ENCODE results near the gene SAC3D1. TPM values are rescaled to one million over a fixed set of nuclear protein-coding genes. Genes with fewer than 3 reads are reported as not detected.
A peak's percentile ranks its signal among the peaks of the same experiment; 100 is the strongest.

The SAC3D1 gene
- total RNA-seq, 1 experiment from 2014 or later: 35.8 TPM

DNA sequence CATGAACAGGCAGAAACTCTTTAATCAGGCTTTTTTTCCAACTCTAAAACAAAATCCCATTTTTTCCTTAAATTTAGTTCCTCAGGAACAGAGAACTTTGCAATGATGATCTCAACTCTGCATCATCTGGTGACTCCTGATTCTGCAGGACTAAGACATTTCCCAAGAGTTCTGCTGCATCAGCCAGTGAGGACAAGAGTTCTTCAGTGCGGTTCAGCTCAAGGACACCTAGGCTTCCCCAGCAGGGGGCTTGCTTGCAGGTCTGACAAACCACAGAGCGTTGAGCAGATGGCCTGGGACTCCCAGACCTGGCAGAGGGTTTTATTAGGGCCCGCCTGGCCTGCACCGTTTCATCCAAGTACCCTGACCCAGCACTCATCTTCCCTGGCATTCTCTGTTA, 36.4 kb downstream of the SAC3D1 start:
- no peak for DNase-seq (ENCODE audit: low read depth in 1 of 2, low spot score in 2 of 2)
- H3K4me1 ChIP-seq (replicated peaks): peaks cover under 1% of the 10 kb centered on the region
- H3K27me3 ChIP-seq (replicated peaks): no peaks in the 10 kb centered on the region
- no peak overlapping the region for H3K4me3 ChIP-seq
- no peaks in the 10 kb centered on the region for H3K9me3 ChIP-seq (replicated peaks)
- H3K36me3 ChIP-seq: peaks cover 69% of the 10 kb centered on the region
- no peak overlapping the region for H3K27ac ChIP-seq

DNA sequence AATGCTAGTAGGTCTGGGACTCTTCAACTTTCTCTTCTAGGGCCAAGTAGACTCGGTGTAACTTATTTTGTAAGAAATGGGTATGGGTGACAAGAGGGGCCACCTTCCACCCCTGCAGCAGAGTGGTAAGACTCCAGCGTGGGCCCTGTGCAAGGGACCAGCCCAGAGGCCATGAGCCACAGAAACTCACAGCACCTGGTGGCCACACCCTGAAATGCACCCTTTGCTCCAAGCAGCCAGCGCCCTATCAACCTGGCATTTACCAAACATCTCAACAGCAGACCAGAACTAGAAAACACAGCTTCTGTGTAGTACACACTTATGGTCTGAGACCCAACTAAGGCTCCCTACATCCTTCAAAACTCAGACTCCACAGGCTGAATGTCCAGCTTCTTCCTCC, 37.1 kb downstream of the SAC3D1 start:
- H3K4me3 ChIP-seq: no peak overlapping the region
- H3K36me3 ChIP-seq: peaks cover 76% of the 10 kb centered on the region
- peaks cover 8% of the 10 kb centered on the region for H3K4me1 ChIP-seq (replicated peaks)
- DNase-seq (ENCODE audit: low read depth in 1 of 2, low spot score in 2 of 2): peak in 1 of 2 experiments; percentile 40
- H3K27me3 ChIP-seq (replicated peaks): no peaks in the 10 kb centered on the region
- no peak overlapping the region for H3K27ac ChIP-seq
- no peaks in the 10 kb centered on the region for H3K9me3 ChIP-seq (replicated peaks)

DNA sequence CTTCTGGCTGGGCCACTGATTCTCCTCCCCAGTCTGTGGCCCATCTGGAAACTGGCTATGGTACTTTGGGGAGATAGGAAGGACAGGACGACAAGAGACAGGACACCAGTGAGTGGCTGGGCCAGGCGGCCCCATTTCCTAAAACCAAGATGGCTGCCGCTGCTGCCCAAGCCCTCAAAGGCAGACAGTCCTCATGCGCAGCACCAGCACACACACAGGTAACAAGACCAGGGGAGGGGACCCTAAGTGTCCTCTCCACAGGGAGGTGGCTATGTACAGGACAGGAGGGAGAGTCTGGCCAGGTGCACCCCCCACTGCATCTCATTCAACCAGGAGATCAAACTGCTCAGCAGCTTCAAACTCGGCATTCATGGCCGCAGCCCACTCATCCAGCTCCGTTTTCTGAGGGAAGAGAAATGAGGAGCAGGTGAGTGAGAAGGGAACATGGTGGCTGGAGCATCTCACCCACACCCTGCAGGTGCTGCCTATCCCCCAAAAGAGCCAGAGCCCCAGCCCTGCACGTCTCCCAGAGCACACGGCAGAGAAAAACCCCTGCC, 37.9 kb downstream of the SAC3D1 start:
- Histone ChIP-seq H3K9me3 (replicated peaks) (no peaks in the 10 kb centered on the region), H3K4me1 (replicated peaks) (peaks cover 9% of the 10 kb centered on the region)
- no peak for DNase-seq (ENCODE audit: low read depth in 1 of 2, low spot score in 2 of 2)

DNA sequence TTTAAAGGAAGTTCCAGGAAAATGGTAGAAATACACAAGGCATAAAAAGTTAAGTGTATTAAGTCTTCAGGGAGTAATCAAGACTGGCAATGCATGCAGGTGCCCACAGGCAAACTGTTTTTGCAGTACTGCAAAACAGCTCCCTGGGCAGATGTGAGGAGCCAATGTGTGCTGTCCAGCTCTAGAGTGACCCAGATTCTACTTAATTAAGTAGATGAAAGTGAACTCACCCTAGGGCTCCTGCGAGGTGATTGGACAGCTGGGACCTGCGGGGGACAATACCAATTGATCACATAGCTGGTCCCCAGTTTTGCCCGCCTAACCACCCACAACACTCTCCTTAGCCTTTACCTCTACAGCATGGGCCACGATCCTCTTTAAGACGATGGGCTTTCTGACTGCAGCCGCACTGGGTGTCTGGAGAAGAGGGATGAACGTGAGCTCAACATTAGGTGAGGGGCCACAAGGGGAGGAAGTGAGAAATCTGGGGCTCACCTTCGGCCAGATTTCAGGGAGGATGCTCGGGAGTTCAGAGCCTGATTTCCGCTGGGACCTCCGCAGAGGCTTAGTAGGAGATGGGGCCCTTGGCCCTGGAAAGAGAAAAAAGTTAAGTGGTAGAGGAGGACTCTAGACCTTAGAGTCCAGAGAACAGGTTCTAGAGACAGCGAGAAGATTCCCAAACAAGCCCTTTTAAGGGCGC, 42.3 kb downstream of the SAC3D1 start:
- Histone ChIP-seq H3K27ac (peak overlapping the region; percentile 80), H3K36me3 (peaks cover 91% of the 10 kb centered on the region), H3K4me3 (peak overlapping the region; percentile 76), H3K27me3 (replicated peaks) (no peaks in the 10 kb centered on the region), H3K9me3 (replicated peaks) (no peaks in the 10 kb centered on the region), H3K4me1 (replicated peaks) (peaks cover 16% of the 10 kb centered on the region)
- peak in 1 of 2 experiments; percentile 27 for DNase-seq (ENCODE audit: low read depth in 1 of 2, low spot score in 2 of 2)

More for the DNA sequence above, 37.9 kb downstream of the SAC3D1 start:
- H3K4me3 ChIP-seq: no peak overlapping the region
- H3K36me3 ChIP-seq: peaks cover 83% of the 10 kb centered on the region
- H3K27ac ChIP-seq: no peak overlapping the region
- H3K27me3 ChIP-seq (replicated peaks): no peaks in the 10 kb centered on the region

DNA sequence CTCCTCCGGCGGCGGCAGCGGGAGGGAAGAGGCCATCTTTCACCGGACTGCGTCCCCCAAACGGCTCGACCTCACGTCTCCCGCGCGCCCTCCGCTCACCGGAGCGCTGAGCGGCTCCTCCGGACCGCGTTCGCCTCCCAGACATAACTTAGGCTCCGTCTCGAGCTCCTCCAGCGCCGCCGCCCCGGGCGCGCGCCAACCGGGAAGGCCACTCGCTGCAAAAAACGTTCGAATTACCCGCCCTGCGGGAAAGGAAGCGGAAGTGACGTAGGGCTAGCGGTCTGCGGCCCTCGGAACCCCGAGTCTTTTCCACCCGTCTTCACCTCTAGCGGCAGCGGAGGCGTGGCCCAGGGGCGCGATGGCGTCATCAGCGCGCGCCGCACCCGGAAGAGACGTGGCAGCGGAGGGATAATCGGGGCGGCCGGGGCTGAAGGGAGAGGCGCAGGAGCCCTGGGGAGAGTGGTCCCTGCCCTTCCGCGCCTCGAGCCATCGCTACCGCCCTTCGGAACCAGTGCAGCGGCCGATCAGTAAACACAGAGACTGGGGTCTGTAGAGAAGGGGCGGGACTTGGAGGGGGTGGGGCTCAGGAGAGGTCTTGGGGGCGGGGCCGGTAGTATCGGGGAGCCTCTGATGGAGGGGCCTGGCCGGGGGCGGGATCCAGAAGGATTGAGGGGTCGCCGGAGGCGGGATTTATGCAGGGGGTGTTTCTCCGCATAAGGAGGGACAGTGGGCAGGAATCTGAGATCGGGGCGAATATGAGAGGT, 43.0 kb downstream of the SAC3D1 start, which contains the start of the genes CDCA5 and ZFPL1:
TSS of gene CDCA5 (minus strand) at position 207 of the 764 bp plus-strand sequence. CDS start at position 145, 62 bp downstream.
TSS of gene ZFPL1 (plus strand) at position 389 of the 764 bp plus-strand sequence. CDS start 477 bp downstream, outside the sequence.
- Histone ChIP-seq H3K9me3 (replicated peaks) (no peaks in the 10 kb centered on the region), H3K27ac (peak within 1 kb of the TSS; percentile 80), H3K36me3 (peaks cover 91% of the 10 kb centered on the region), H3K27me3 (replicated peaks) (no peaks in the 10 kb centered on the region), H3K4me3 (peak within 1 kb of the TSS; percentile 76), H3K4me1 (replicated peaks) (peaks cover 16% of the 10 kb centered on the region)
- peak; percentile 99 for DNase-seq (ENCODE audit: low read depth in 1 of 2, low spot score in 2 of 2)

DNA sequence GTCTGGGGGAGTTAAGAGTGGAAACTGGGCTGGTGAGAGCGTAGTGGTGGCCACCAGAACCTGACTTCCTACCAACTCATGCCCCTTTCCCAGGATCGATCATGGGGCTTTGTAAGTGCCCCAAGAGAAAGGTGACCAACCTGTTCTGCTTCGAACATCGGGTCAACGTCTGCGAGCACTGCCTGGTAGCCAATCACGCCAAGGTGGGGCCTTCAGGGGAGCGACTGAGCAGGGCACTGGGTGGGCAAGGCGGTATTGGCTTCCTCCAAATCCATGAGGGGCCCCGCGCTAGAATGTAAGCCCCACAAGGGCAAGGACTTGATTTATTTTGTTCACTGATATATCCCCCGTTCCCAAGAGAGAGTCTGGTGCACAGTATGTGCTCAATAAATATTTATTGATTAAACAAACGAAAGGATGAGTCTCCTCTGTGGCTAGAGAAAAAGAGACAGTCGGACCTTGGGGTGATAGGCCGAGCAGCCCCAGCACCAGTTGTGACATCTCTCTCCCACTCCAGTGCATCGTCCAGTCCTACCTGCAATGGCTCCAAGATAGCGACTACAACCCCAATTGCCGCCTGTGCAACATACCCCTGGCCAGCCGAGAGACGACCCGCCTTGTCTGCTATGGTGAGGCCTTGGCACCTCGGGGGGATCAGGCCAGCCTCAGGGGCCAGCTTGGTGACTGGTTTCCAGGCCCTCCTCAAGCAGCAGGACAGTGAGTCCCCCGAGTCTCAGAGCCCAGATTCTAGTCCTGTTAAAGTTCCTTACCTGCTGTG, 43.8 kb downstream of the SAC3D1 start:
- peaks cover 16% of the 10 kb centered on the region for H3K4me1 ChIP-seq (replicated peaks)
- peaks cover 91% of the 10 kb centered on the region for H3K36me3 ChIP-seq
- DNase-seq (ENCODE audit: low read depth in 1 of 2, low spot score in 2 of 2): no peak
- no peaks in the 10 kb centered on the region for H3K9me3 ChIP-seq (replicated peaks)
- H3K4me3 ChIP-seq: peak overlapping the region; percentile 76
- H3K27ac ChIP-seq: peak overlapping the region; percentile 80
- no peaks in the 10 kb centered on the region for H3K27me3 ChIP-seq (replicated peaks)

DNA sequence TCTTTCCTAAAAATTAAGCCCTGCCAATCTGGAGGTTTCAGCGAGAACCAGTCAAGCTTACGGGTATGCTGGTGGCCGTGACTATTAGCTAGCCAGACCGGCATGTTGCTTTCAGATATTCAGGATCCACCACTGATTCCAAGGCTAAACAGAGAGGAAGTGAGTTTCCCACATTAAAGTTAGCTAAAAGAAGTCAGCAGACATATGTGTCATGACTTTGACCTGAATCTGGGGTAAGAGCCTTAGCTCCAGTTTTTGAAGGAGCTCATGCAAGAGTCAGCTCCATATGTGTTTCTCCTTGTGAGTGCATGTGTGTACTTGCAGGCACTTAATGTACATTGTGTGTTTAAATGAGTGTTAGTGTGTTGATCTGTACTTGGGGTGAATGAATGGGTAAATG, 44.4 kb downstream of the SAC3D1 start:
- no peaks in the 10 kb centered on the region for H3K9me3 ChIP-seq (replicated peaks)
- H3K36me3 ChIP-seq: peaks cover 85% of the 10 kb centered on the region
- H3K4me1 ChIP-seq (replicated peaks): peaks cover 16% of the 10 kb centered on the region
- H3K4me3 ChIP-seq: no peak overlapping the region
- no peaks in the 10 kb centered on the region for H3K27me3 ChIP-seq (replicated peaks)
- no peak overlapping the region for H3K27ac ChIP-seq
- no peak for DNase-seq (ENCODE audit: low read depth in 1 of 2, low spot score in 2 of 2)

DNA sequence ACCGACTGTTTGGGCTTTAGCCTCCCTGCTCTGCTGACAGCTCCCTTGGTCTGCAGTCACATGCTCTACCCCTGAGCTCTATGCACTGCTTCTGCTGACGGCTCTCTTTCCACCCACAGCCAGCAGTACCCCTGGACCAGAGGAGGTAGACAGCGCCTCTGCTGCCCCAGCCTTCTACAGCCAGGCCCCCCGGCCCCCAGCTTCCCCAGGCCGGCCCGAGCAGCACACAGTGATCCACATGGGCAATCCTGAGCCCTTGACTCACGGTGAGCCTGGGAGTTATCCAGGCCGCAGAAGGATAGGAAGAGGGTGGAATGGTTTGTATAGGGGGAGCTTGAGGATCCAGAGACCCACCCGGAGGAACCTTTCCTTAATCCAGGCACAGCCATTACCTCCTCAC, 45.8 kb downstream of the SAC3D1 start:
- no peak overlapping the region for H3K4me3 ChIP-seq
- peaks cover 71% of the 10 kb centered on the region for H3K36me3 ChIP-seq
- no peaks in the 10 kb centered on the region for H3K9me3 ChIP-seq (replicated peaks)
- no peaks in the 10 kb centered on the region for H3K27me3 ChIP-seq (replicated peaks)
- DNase-seq (ENCODE audit: low read depth in 1 of 2, low spot score in 2 of 2): no peak
- H3K4me1 ChIP-seq (replicated peaks): peaks cover 16% of the 10 kb centered on the region
- H3K27ac ChIP-seq: no peak overlapping the region

DNA sequence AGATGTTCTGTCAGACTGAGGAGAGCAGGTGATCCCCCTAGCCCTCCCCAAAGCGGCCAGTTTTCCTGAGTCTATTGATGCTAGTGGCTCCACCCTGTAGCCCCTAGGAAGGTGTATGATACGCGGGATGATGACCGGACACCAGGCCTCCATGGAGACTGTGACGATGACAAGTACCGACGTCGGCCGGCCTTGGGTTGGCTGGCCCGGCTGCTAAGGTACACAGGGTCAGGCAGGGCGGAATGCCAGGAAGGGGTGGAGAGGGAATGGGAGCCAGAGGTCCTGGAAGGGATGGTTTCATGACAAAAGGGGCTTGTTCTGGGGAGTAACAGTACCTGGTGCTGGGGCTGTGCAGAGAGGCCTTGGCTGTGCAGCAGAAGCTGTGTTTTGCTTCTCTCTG, 46.2 kb downstream of the SAC3D1 start:
- Histone ChIP-seq H3K36me3 (peaks cover 67% of the 10 kb centered on the region), H3K27ac (no peak overlapping the region)

DNA sequence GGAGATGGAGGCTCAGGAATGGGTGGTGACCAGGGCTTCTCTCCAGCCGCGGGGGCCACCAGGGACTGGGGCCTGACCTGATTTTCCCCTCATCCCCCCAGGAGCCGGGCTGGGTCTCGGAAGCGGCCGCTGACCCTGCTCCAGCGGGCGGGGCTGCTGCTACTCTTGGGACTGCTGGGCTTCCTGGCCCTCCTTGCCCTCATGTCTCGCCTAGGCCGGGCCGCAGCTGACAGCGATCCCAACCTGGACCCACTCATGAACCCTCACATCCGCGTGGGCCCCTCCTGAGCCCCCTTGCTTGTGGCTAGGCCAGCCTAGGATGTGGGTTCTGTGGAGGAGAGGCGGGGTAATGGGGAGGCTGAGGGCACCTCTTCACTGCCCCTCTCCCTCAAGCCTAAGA, 46.8 kb downstream of the SAC3D1 start:
- Histone ChIP-seq H3K9me3 (replicated peaks) (no peaks in the 10 kb centered on the region), H3K27me3 (replicated peaks) (no peaks in the 10 kb centered on the region), H3K4me3 (no peak overlapping the region), H3K36me3 (peaks cover 62% of the 10 kb centered on the region), H3K4me1 (replicated peaks) (peaks cover 12% of the 10 kb centered on the region), H3K27ac (no peak overlapping the region)
- no peak for DNase-seq (ENCODE audit: low read depth in 1 of 2, low spot score in 2 of 2)

More for the DNA sequence above, 46.2 kb downstream of the SAC3D1 start:
- Histone ChIP-seq H3K27me3 (replicated peaks) (no peaks in the 10 kb centered on the region), H3K4me1 (replicated peaks) (peaks cover 16% of the 10 kb centered on the region), H3K4me3 (no peak overlapping the region), H3K9me3 (replicated peaks) (no peaks in the 10 kb centered on the region)
- DNase-seq (ENCODE audit: low read depth in 1 of 2, low spot score in 2 of 2): no peak

DNA sequence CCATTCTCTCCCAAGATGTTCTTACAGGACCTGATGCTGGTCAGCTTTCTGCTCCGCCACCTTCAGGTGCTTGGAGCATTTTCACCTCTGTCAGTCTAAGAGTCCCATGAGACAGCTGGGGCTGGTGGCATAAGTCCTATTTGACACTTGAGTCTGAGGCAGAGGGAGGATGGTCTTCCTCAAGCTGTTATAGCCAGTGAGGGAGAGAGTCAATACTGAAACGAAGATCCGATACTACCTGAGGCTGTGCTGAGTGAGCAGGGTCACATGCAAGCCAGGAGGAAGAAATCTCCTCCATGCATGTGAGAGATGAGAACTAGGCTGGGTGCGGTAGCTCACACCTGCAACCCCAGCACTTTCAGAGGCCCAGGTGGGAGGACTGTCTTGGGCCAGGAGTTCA, 48.6 kb downstream of the SAC3D1 start:
- no peak for DNase-seq (ENCODE audit: low read depth in 1 of 2, low spot score in 2 of 2)
- Histone ChIP-seq H3K4me1 (replicated peaks) (peaks cover 6% of the 10 kb centered on the region), H3K9me3 (replicated peaks) (no peaks in the 10 kb centered on the region), H3K27ac (no peak overlapping the region), H3K4me3 (no peak overlapping the region), H3K27me3 (replicated peaks) (no peaks in the 10 kb centered on the region), H3K36me3 (peaks cover 49% of the 10 kb centered on the region)

DNA sequence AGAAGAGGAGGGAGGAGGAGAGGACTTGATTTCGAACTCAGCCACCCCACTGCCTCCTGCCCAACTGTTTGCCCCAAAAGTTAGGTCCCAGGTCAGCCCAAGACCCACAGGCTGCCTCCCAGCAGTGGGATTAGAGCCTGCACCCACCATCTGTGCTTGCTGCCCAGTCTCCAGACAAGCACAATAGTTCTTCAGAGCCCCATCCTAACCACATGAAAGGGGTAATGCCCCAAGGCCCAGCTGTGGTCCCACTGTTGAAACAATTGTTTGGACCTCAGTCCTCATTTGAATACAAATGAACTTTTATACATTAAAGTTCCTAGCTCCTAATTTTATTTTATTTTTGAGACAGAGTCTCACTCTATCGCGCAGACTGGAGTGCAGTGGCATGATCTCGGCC, 49.6 kb downstream of the SAC3D1 start:
- Histone ChIP-seq H3K4me1 (replicated peaks) (peaks cover 1% of the 10 kb centered on the region), H3K4me3 (no peak overlapping the region), H3K27me3 (replicated peaks) (no peaks in the 10 kb centered on the region), H3K27ac (no peak overlapping the region), H3K36me3 (peaks cover 42% of the 10 kb centered on the region), H3K9me3 (replicated peaks) (no peaks in the 10 kb centered on the region)
- no peak for DNase-seq (ENCODE audit: low read depth in 1 of 2, low spot score in 2 of 2)
